ELF-1 (cell line): ENCODE results near the gene KIAA1671.
A peak's percentile ranks its signal among the peaks of the same experiment; 100 is the strongest.

Source experiments
- DNase-seq: peaks from one replicate; pipeline ENCODE4 v3.0.0-alpha.2; 2016; ENCODE audit warnings: low read depth, low spot score

KIAA1671 gene

GRCh38 chr22:25013607-25014006 is 61.1 kb downstream of the KIAA1671 start:
- peak; percentile 68 for DNase-seq

DNA sequence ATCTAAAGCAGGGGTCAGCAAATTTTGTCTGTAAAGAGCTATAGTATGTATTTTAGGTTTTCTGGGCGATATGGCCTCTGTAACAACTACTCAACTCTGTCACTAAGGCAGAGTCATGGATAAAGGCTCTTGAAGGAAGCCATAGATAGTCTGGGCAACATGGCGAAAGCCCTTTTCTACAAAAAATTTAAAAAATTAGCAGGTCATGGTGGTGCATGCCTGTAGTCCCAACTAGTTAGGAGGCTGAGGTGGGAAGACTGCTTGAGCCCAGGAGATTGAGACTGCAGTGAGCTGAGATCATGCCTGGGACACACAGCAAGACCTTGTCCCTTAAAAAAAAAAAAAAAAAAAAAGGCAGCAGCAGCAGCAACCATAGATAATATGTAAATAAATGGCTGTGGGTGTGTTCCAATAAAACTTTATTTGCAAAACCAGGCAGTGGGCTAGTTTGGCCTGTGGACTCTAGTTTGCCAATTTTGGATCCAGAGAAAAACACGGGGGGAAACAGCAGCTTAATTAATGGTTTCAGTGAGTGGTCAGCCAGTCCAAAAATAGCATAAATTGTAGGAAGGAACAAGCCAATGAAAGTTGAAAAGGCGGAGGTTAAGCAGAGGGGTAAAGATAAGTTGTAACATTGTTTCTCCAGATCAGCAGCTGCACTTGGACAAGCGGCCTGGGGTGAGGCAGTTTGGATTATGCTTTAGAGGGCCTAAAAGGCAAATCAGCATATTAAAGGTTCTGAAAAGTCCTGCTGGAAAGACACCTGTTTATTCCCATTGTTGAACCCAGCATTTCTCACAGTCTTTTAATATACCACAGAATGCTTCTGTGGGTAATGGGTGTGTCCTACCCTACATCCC is 62.6 kb downstream of the KIAA1671 start:
- no peak for DNase-seq

DNA sequence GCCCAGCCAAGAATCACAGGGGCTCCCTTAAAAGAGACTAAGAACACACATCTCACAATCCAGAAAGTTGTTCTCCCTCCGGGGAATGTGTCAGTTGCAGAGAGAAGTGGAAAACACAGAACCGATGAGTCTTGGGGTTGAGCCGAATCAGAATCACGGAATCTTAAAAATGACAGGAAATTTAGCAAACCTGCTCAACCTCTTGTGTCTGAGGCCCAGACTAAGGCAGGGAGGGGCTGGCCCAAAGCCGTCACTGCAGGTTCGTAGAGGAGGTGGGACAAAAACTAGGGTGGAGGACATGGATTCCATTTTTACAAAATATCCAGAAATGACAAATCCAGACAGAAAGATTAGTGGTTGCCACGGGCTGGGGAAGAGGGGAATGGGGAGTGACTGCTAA is 63.8 kb downstream of the KIAA1671 start:
- no peak for DNase-seq

DNA sequence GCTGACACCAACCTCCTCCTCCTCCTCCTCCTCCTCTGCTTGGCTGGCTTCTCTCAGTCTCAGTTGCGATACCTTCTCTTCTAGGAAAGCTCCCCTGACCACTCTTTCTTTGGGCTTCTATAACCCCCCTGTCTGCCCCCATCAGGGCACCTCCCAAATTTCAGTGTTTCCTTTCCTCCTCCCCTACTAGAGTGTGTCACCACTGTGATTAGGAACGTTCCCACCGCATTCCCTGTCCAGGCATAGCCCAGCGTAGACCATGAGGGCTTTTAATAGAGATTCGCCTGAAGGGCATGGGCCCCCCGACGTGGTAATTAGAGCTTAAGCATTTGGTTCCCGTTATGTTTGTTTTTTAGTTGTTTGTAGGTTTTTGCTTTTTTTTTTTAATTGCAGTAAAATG is 65.5 kb downstream of the KIAA1671 start:
- no peak for DNase-seq

DNA sequence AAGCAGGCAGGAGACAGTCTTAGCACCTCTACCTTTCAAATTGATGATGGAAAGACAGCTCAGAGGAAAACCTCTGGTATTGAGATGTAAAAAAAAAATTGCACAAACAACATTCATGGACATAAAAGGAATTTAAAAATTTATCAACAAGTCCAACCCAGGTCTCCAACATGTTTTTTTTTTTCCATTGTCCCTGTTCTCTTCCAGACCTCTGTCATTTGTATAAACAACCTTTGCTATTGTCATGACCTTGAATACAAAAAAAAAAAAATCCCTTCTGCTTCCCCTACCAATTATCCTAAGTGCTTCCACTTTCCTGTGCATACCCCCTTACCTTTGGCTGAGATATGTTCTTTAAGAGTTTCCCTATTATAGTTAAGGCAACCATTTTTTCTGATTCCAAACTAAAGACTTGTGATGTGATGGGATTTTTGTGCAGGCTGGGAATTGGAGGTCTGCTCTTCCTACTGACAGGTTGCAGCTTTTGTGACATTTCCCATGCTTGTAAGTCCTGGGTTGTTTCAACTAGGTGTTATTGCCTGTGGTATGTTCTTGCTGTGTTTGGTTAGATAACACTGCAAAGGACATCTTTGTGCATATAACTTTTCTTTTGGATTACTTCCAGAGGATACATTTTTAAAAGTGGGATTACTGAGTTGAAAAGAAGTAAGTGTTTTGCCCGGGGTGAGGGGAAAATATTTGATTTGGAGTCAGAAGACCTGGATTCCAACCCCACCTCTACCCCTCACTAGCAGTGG is 67.1 kb downstream of the KIAA1671 start:
- DNase-seq, result no peak

- no peak for DNase-seq
Measured at GRCh38 chr22:25021409-25021808, 68.9 kb downstream of the KIAA1671 start.

DNA sequence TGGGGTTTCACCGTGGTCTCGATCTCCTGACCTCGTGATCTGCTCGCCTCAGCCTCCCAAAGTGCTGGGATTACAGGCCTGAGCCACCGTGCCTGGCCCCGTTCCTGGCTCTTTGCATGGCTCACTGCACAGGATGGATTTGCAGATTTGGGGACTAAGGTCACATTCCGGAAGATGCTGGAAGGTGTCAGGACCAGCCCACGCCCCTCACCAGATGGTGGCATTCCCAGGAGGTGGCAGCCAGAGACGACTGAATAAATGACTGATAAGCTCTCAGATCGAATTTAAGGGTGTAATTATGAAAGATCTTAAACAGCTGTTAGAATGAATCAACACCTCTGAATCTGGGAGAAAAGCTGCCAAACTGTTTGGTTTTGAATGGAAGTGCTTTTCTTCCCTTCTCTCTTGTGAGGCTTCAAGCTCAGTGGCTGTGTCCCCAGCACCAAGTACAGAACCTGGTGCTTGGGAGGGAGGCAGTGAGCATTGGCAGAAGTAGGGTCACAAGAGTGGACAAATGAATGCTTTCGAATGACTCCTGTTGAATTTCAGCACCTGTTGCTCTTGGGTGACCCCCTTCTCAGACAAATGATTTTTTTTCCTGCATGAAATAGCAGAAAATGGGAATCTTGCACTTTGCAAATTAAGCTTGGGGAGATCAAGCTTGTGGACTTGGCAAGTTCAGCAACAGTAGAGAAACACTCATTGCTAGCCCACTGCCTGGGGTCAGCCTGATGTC is 69.6 kb downstream of the KIAA1671 start:
- DNase-seq, result no peak

- no peak for DNase-seq
Measured at GRCh38 chr22:25023879-25024278, 71.4 kb downstream of the KIAA1671 start.

DNA sequence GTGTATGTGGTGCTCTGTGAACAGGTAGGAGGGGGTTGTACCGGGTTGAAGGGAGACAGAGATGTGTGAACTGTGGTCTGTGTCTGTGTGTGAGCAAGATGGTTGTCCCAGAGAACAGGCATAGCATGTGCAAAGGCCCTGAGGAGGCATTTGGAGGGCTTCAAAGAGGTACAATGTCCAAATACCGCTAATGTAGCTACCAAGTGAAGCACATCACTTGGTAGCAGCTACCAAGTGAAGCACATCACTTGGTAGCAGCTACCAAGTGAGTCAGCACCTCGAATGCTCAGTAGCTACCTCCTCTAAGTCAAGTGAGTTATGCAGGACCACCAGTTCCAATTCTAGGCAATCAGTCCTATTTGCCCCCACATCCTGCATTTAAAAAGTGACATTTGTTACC is 72.4 kb downstream of the KIAA1671 start:
- DNase-seq, result no peak

- no peak for DNase-seq
Measured at GRCh38 chr22:25025491-25026400, 73.2 kb downstream of the KIAA1671 start.

DNA sequence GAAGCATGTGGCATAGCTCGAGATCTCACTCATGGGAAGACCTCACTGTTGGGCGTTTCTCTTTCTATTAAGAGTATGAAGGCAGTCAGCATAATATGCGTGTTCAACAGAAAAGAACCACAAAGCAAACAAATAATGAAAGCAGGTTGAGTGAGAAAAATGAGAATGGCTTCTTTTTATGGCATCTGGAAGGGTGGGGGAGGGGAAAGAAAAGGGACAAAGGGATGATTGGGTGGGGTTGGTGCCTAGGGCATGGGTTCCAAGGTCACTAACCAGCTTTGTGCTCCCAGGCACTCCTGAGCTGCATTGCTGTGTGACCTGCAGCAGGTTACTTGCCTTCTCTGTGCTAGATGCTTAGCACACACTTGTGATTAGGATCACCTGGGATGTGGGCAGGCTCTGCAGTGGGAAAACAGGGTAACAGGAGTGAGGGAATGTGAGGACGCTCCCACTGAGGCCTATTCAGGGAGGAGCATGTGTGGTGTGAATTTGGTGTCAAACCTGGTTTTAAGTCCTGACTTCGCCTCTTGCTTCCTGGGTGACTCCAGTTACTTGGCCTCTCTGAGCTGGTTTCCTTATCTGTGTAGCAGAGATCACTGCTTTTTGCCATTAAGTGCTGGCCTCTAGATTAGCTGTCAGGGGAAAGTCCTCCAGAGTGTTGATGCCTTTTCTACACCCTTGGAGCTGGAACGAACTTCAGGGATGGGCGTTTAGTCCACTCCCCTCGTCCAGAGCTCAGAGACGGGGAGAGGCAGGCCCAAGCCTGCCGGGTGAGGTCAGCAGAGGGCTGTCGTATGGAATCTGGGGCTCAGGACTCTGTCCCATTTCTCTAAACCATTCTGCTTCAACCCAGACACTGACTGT is 74.8 kb downstream of the KIAA1671 start:
- peak; percentile 42 for DNase-seq

- peak; percentile 53 for DNase-seq
Measured at GRCh38 chr22:25027959-25028840, 75.7 kb downstream of the KIAA1671 start.

- no peak for DNase-seq
Measured at GRCh38 chr22:25028841-25029141, 76.3 kb downstream of the KIAA1671 start.

GRCh38 chr22:25029181-25029580 is 76.7 kb downstream of the KIAA1671 start:
- DNase-seq, result no peak

- no peak for DNase-seq
Measured at GRCh38 chr22:25030636-25031035, 78.1 kb downstream of the KIAA1671 start.

DNA sequence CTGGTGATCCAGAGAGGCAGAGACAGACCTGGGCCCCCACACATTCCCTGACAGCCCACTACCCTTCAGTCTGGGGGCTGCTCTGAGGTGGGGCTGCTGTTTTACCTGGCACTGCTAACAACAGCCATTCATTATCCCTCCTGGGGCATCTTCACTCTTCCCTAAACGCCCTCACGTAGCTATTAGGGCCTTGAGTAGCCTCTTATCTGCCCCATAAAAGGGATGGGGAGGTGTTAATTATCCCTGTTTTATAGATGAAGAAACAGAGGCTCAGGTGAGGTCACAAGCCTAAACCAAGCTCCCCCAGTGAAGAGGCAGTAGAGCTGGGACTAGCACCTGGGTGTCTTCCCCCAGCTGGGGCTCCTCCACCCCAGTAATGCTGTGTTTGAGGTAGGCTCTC is 79.5 kb downstream of the KIAA1671 start:
- no peak for DNase-seq

GRCh38 chr22:25035715-25036114 is 83.2 kb downstream of the KIAA1671 start:
- no peak for DNase-seq

DNA sequence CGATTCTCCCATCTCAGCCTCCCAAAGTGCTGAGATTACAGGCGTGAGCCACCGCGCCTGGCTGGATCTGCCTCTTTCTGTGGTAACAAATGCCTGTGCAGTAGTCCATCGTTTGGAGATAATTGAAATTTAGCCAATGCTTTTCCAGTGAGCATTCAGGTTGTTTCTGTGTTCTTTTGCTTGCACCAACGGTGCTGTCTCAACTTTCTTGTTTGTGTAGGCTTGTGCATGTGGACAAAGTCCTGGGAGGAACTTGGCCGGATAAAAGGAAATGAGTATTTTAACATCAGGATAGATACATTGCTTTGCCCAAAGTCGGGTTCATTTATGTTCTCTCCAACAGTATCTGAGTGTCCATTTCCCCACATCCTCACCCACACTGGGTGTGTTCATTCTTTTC is 85.7 kb downstream of the KIAA1671 start:
- DNase-seq, result no peak

GRCh38 chr22:25038771-25039170 is 86.3 kb downstream of the KIAA1671 start:
- DNase-seq, result no peak
